RKO (cell line): ENCODE data around the gene MVB12B.

Experiments
- DNase-seq: peaks from one replicate; pipeline ENCODE4 v3.0.0-alpha.2; 2016; ENCODE audit warnings: low spot score

Gene MVB12B

DNA sequence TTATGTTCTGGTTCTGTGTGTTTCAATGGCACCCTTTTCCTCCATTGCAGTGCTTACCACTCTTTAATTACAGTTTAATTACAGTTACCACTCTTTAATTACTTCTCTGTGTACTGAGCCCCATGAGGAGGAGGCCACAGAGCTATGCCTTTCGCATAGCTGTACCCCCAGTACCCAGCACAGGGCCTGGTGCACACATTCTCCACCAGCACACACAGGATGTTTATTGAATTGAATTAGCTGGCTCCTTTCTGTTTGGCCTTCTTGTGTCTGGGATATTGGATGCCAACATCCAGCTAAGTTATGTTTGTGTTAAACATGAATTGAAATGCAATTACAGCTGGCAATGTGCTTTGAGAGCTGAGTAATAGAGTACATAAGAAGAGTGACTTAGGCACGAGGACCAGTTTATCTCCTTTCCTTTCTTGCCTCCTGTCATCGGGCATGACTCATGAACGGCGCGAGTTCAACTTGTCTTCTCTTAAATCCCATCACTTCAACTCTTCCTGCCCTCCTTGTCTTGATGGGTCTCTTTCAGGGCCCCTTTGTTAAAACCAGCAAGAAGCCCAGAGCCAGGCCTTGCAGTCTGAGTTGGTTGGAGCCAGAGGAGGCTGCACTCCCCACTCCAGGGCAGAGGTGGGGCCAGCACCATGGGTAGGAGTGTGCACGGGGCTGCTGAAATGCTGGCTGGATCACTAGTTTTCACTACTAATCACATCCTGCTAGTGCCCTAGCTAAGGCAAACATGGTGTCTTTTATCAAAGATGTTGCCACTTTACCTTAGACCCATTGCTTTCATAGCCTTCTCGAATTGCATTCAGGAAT is 37.4 kb downstream of the MVB12B start:
- DNase-seq, result peak; percentile 41

DNA sequence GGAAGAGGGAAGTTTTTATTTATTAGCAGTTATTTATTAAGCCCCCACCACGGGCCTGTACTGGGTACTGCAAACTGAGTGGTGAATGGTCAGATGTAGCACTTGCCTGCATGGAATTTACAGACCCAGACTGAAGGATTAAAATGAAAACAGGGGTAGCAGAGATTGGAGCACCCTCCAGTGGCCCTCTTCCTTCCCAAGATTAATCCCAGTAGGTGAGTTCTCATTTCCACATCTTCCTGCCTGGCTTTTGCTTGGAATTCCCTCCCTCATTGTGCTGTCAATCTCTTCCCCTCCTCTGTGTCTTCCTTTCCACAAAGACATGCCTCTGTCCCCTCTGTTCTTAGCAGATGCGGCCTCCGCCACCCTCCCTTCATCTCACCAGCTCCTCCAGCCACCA is 39.2 kb downstream of the MVB12B start:
- DNase-seq, result no peak

DNA sequence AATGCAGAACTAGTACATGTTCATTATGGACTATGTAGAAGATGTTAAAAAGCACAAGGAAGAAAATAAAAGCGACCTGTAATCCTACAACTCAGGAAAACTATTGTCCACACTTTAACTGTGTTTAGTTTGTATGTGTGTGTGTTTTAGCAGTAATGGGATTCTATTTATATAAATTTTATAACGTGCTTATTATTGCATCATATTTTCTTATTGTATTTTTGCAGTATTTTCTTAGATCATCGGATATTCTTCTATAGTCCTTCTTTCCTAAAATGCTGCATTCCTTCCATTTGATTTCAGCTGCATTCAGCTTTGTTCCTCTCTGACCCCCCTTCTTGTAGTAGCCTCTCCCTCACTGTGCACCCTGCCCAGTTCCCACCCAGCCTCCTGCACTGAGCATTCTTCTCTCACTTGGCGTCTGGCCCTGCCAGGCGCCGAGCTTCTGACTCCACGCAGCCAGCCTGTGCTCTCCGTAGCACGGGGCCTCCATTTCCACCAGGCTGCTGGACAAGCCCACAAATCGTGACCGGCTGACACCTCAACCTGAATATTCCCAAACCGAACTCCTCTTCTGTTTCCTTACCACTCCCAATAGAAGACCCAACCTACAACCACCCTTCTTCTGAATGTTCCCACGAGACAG is 39.9 kb downstream of the MVB12B start:
- no peak for DNase-seq

DNA sequence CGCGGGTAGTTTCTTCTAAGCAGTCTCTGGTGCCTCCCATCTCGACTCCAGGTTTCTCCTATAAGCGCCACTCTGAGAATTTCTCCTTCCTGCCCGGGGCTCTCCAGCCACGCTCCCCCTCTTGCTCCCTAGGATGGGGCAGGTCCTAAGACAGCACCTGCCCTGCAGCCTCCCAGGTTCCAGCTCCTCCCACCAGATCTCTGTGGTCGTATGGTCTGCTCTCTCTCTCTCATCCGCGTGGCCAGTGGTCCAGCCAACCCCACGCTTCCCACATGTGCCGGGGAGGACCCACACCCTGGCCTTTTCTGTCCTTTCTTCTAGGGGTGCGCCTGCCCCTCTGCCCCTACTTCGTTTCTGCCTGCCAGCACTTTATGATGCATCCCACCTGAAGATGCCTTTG is 40.5 kb downstream of the MVB12B start:
- no peak for DNase-seq

GRCh38 chr9:126367616-126368015 is 41.0 kb downstream of the MVB12B start:
- no peak for DNase-seq

GRCh38 chr9:126368020-126368419 is 41.4 kb downstream of the MVB12B start:
- no peak for DNase-seq

GRCh38 chr9:126371007-126371870 is 44.6 kb downstream of the MVB12B start:
- no peak for DNase-seq

DNA sequence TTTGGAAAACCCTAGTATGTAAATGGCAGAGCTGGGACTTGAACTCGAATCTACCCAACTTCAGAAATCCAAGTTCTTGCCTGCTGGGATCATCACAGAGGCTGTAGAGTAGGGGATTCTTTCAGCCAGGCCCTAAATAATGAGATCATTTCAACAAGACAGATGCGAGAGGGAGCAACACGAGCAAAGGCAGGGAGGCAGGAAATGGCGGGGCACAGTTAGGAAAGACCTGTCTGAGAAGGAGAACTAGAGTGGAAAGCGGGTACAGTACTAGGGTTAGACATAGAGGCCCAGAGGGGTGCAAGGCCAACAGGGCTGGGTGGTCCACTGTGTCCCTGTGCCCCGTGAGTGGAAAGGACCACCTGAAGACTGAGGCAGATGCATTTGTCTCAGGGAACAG is 46.1 kb downstream of the MVB12B start:
- no peak for DNase-seq

GRCh38 chr9:126373241-126373640 is 46.6 kb downstream of the MVB12B start:
- no peak for DNase-seq

DNA sequence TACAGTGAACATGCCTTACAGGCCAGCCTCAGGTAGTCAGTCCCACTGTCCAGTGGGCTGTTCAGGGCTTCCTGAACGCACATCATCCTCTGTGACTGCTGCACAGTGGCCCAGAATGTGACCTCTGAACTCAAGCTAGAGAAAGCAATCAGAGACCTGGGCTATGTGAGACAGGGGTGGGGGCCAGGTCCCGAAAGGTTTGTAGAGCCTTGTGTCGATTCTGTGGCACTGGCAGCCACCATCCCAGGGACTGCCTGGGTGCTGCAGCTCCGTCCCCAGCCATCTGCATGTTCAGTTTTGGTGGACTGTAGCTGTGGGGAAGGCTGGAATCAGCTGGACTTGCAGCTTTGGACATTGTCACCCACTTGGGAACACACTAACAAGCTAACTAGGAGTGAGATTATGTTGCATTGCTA is 47.7 kb downstream of the MVB12B start:
- DNase-seq, result no peak

GRCh38 chr9:126375386-126375785 is 48.8 kb downstream of the MVB12B start:
- no peak for DNase-seq

DNA sequence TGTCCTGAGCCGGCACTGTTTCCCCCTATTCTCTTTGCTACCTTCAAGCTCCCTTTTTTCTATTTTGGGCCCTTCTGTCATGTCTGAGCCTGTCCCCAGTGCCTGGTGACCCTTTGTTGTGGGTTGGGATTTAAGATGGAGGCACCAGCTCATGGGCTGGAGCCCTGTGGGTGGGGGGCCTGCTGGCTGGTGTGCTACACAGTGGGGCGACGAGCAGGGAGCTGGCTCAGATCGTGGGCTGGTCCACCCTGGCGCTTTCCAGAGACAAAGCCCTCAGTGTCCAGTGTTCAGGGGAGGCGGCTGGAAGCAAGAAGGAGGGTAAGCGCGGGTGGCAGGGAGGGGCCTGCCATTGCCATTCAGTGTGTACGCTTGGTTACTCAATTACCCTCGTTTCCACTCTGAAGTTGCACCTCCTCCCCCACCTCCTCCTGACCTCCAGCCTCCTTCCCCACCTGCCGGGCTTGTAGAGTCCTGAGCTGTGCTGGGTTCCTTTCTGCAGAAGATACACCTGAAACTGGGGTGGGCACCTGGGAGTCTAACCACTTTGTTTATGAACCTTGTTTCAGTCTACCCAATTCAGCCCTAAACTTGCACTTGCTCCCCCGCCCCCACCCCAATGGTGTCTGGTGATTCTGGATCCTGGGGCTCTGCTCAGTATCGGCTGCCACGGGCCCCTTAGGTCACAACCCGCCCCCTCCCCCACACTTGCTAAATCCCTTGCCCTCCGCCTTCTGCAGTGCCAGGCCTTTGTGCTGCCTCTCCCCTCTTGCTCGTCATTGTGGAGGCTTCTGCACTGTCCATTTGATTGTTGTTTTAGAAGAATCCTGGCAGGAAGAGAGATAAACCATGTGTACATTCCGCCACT is 49.9 kb downstream of the MVB12B start:
- DNase-seq, result no peak

DNA sequence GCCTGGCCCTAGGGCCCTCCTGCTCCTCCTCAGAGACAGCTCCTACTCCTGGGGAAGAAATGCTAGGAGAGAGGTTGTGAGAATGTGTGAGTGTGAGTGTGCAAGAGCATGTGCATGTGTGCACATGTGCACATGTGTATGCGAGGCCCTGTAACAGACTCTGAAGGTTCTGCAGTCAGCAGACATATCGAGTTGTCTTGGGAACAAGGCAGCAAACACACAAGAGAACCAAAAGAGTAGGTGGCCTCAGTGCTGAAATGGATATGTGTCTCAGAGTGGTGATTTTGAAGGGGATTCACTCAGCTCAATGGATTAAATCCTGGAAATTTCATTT is 50.5 kb downstream of the MVB12B start:
- no peak for DNase-seq

DNA sequence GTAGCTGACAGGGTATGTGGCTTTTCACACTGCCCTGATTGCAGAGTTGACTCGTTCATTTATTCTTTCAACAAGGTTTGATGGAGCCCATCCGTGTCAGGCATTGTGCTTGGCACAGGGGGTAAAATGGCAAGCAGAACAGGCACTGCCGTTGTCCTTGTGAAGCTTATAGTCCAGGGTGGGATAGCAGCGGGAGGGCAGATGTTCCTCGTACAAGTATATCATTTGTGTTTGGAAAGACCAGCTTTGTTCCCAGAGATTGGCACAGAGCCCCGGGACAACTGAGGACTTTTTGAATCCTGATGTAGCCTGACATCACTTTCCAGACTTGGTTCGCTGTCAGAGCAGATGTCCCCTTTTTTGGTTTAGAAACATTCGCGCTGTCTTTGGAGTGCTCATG is 50.9 kb downstream of the MVB12B start:
- DNase-seq, result no peak

DNA sequence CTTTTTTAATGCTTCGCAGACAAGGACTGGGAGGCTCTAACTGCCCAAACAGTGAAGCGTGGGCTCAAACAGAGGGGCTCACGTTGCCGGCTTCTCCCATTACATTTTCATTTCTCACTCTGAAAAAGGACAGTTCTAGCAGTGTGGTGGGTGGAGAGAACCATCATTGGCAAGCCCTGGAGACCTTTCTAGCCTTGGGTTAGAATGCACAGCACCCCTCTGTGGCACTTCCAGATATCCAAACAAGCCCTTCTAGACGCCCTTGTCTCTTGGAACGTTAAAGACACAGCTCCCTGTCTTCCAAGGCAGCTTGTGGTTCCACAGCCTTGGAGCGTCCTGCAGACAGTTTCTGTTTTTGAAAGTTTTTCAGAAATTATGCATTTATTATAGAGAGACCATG is 52.1 kb downstream of the MVB12B start:
- DNase-seq, result no peak

GRCh38 chr9:126379661-126380360 is 53.2 kb downstream of the MVB12B start:
- peak; percentile 36 for DNase-seq

DNA sequence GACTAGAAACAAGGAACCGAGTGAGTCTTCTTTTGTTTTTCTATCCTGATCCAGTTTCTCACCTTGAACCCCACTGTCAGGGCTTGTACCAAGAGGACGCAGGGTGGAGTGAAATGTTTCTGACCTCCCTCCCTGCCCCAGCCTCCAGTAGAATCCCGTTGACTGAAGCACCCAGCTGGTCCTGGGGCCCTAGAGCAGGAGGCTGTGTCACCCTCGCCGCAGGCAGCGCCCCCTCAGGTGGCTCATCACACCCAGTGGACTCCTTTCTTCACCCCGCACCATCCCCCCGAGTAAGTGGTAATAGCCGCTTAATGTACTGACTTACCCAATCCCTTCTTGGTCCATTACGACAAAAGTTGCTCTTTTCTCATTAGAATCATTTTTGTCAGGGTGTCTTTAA is 53.8 kb downstream of the MVB12B start:
- DNase-seq, result no peak

GRCh38 chr9:126381195-126381594 is 54.6 kb downstream of the MVB12B start:
- DNase-seq, result no peak

GRCh38 chr9:126383406-126384046 is 56.9 kb downstream of the MVB12B start:
- DNase-seq, result no peak

- no peak for DNase-seq
These were observed 58.3 kb downstream of the MVB12B start for GRCh38 chr9:126384926-126385325.

- DNase-seq, result peak; percentile 34
These were observed 59.5 kb downstream of the MVB12B start for GRCh38 chr9:126386088-126386487.
